HG03064 (cell line): ENCODE results near the gene CTDSP2.
A peak's percentile ranks its signal among the peaks of the same experiment; 100 is the strongest.
"Not testable (repeated sequence)": the region's sequence is repeated elsewhere in the genome, so short reads cannot be mapped to it uniquely, and the experiment has no call there.

Experiments
- ATAC-seq: cut with Tn5 transposase; IDR thresholded peaks from one replicate; pipeline ENCODE4 v1.9.1; 2021; ENCODE audit warnings: low read depth; ENCODE audit not compliant: unreplicated experiment

The CTDSP2 gene

GRCh38 chr12:57854965-57855364 is 8.4 kb upstream of the CTDSP2 start:
- no peak for ATAC-seq

DNA sequence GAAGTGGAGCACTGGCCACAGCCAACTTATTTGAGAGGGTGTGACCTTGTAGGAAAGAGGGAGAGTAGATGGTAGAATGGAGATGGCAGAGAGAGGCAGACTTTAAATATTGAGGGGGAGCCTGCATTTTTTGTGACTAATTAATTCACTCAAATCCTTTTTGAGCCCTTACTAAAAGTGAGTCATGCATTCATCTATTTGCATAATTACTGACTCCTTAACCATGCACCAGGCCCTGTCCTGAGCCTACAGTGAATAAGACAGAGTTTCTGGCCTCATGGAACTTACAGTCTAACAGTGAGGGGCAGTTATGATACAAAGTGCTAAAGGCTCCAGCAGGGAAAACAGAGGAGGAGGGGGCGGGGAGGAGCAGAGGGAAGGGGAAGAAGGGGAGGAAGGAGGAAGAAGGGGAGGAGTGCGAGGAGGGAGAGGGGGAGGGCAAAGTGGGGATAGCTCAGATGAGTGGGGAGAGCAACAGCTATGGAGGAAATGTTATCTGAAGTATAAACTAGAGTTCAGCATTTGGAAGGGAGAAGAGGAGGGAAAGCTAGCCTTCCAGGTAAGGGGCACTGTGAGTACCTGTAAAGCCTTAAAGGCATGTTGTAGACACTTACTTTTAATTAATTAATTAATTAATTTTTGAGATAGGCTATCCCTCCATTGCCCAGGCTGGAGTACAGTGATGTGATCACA is 7.5 kb upstream of the CTDSP2 start:
- ATAC-seq = no peak

- no peak for ATAC-seq
Observed at GRCh38 chr12:57852620-57853500, 6.3 kb upstream of the CTDSP2 start.

DNA sequence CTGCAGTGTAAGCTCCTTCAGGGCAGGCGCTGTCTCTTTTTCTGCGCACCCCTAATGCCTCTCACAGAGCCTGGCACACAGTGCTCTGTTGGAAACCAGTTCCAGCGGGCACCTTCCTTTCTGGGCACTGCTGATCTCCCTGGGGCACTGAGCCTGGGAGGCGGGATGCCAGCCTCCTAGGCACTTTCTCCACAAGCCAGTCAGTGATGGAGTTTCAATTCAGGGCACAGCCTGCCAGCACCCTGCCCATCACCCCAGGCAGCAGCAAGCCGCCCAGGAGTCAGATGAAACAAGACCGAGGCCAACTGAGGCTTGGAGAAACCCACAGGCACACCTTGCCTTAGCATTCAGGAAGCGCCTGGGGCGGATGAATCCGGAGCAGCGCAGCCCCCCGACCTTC is 5.7 kb upstream of the CTDSP2 start:
- ATAC-seq = no peak

- ATAC-seq = no peak
Observed at GRCh38 chr12:57851552-57851951, 5.0 kb upstream of the CTDSP2 start.

DNA sequence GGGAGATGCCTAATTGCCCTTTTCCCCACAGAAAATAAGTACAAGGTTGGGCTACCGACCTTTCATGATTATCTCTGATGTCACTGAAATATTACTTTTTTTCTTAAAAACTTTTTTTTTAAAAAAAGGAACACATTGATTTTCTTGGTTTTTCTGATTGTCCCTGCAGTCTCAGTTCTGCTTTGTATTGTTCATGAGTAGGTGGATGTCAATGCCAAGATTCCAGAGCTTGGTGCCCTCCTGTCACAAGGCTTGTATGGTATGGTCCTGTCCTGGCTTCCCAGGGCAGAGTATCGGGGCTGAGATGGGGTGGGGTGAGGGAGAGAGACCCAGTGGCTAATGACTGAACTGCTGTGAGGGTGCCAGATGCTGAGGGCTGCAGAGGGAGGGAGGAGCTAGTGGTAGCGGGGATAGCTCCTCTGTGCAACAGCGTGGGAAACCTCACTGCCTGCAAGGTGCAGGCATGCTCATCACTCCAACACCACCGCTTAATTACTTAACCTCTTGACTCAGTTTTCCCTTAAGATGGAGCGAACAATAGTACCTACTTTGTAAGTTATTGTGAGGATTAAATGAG is 4.4 kb upstream of the CTDSP2 start:
- no peak for ATAC-seq

DNA sequence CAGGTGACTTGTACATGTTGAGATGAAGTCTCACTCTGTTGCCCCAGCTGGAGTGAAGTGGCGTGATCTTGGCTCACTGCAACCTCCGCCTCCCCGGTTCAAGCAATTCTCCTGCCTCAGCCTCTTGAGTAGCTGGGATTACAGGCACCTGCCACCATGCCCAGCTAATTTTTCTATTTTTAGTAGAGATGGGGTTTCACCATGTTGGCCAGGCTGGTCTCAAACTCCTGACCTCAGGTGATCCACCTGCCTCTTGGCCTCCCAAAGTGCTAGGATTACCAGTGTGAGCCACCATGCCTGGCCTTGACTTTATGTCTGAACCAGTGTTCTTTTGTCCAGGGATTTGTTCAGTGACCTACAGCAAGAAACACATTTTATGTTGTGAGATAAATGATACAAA is 2.9 kb upstream of the CTDSP2 start:
- ATAC-seq = not testable (repeated sequence)

DNA sequence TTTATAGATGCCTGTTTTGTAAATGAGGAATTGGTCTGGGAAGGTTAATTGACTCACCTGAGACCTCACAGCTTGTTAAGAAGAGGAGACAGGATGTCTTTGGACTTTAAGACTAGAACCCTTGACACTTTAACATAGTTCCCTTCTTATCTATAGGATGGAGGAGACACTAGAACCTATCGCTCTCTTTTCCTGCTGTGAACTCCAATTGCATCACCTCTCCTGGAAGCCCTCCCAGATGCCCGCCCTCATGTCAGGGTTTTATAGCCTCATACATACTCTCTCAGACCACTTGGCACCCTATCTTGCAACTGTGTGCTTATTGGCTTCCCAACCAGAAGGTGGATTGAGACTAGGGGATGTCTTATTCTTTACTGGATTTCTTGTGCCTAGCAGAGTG is 2.5 kb upstream of the CTDSP2 start:
- ATAC-seq = no peak

GRCh38 chr12:57848208-57848607 is 1.7 kb upstream of the CTDSP2 start:
- no peak for ATAC-seq

- peak; percentile 3 for ATAC-seq
Observed at GRCh38 chr12:57846285-57846576, 298 bp downstream of the CTDSP2 start.

- peak; percentile 28 for ATAC-seq
Observed at GRCh38 chr12:57845478-57846284, 848 bp downstream of the CTDSP2 start.

- ATAC-seq = peak; percentile 26
Observed at GRCh38 chr12:57844709-57845477, 1.6 kb downstream of the CTDSP2 start.

DNA sequence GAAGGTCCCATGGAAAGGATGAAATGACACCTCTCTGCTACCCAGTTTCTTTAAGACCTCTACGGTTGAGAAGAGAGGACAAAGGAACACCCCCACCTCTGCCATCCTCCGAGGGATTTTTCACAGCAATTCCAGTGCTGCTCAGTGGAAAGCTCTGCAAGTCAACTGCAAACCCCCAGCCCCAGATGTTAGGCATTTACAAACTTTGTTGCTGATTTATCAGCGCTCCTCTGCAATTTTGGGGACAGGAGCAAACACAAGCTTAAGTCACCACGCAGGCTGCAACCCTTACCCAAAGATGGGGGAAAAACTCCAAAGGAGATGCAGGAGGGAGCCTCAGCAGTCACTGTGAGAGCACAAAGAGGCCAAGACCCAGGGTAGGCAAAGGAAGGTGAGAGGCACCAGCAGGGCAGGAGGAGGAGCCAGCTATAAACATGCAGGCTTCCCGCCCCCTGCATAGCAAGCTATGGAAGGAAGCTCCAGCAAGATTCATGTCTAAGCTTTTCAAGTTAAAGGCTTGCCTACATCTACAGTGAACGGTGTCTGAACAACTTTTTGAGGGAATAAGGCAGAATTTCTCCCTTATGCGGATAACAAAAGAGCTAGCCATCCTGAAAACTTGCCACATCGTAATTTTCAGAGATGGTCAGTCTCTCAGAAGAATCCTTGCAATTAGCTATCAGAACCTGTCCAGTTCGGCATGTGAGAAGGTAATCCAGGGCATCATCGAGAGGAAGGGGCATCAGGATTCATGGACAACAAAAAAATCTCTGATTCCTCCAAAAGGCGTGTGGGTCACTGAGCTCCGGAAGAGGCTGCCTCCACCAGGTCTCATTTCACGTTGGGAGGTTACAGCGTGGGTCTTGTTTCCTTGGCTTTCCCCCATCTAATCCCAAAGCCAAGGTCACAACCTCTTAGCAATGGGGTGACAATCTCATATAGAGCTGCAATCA is 3.9 kb downstream of the CTDSP2 start:
- no peak for ATAC-seq

DNA sequence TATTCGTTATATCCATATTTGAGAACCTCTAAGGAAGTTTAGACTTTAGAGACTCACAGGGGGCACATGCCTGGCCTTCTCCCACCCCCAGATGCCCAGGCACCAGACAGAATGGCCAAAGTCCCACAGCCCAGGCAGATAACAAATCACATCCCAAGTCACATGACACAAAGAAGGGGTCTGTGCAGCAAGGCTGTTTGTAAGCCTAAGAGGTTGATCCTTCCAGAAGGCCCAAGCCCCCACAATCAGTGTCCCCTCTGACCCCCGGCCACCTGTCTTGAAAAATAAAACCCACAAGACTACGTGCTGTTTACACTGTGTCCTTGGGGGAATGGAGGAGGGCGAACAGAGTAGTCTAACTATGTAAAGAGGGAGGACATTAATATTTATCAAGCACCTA is 5.1 kb downstream of the CTDSP2 start:
- no peak for ATAC-seq

DNA sequence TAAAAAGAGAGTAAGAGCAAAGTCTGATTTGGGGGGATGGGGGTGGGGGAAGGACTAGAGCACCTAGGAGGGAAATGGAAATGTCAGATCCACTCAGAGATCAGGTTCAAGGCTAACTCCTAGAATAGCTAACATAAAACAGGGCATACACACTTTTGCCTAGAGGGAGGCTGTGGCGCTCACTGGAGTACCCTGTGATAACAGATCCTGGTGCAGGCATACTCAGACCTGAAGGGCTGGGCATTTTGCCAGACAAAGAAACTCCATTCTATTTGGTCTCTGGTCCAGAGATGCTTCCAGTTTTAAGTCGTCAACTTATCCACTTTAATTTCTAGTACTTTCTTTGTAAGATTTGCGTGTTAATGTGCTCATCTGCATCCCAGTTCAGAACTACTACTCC is 5.8 kb downstream of the CTDSP2 start:
- ATAC-seq = no peak

DNA sequence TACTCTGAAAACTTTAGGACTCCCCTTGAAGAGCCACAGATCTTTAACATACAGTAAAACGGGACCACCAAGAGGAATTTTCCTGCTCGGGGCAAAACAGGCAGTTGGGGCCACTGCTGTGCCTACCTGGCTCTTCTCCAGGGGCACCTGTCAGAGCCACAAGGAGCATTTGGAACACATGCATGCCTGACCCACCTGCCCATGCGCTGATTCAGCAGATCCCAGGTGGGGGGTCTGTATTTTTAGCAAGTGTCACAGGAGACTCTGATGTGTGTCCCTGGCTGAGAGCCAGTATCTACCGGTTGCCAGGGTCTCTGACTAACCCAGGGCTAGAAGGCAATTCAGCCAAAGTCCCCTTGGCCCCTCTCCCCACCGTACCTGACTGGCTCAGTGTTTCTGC is 6.5 kb downstream of the CTDSP2 start:
- ATAC-seq = no peak

DNA sequence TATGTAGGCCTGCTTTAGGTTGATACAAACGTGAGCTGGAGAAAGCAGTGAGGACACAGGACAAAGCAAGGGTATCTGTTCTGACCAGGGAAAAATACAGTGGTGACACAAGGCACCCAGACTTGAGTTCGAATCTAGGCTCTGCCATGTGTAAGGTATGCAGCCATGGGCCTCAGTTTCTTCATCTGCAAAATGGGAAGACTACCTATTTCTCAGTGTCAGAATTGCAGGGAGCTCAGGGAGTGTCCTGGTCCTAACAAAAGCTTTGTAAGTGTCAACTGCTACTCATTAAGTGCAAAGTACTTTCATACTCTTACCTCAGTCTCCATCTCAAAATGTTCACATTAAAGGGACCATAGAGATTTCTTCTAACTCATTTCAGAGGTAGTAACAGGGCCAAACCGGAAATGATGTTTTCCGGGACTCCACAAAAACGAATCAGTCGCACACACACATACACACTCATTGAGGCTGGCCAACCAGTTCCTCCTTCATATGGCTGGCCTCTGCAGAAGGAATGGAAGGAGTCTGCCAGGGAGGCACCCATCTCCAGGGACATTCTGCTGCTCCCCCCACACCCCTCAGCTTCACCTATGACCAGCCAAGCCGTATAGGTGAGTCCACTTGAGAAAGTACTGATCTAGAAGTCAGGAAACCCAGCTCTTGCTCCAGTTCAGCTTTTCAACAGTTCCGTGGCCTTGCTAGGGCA is 7.8 kb downstream of the CTDSP2 start:
- ATAC-seq = no peak

DNA sequence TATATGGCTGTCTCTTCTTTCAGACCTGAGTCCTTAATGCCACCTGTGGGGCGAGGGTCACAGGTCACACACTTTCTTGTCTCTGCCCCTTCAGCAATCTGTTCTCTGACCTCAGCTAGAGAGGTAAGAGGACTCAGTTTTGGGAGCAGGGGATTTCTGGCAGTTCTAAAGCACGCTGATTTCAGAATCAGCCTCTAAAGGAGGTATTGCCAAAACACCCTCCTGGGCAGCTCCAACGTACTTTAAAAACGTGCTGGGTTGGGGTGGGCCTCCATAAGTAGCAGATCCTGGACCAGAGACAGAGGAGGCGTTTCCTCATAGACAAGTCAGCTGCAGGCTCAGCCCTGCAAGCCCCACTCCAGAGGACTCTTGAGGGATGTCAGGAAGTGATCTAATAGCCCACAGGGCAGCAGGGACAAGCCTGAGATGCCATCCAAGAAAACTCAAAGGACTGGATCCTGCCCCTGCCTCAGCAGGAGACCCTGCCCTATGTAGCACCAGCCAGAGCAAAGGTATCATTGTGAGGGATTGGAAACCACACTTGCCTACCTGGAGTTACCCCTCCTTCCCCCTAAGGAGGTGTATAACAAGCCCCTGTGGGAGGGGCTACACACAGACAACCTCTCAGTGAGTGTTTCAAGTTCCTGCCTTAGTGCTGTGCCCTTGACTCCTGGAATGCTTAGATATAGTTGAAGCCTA is 8.5 kb downstream of the CTDSP2 start:
- no peak for ATAC-seq
